Activated naive CD4-positive, alpha-beta T cell treated with anti-CD3 and anti-CD28 coated beads, Interleukin-2, amount 10 ng/mL, durations not matched to agents 7 days and 5 days (primary cell): ENCODE measurements around the gene MED13L.
A peak's percentile ranks its signal among the peaks of the same experiment; 100 is the strongest.

ENCODE experiments used
- CTCF ChIA-PET: fragments of 350-600 bp; sonication (Branson Sonifier 250); formaldehyde crosslinking; loops from one replicate; lab custom pipeline; 2021; ENCODE audit warnings: antibody characterized with exemption; lab: Charles Lee
- DNase-seq: peaks from one replicate; pipeline ENCODE4 v3.0.0-alpha.2; 2020
- H3K27ac Mint-ChIP-seq: one replicate; pipeline ENCODE4 v1.8.0; 2021; ENCODE audit warnings: mild to moderate bottlenecking, moderate library complexity, mixed read lengths
- H3K27me3 Mint-ChIP-seq: one replicate; pipeline ENCODE4 v1.8.0; 2021; ENCODE audit warnings: mild to moderate bottlenecking, mixed read lengths
- H3K36me3 Mint-ChIP-seq: one replicate; pipeline ENCODE4 v1.8.0; 2021; ENCODE audit warnings: mixed read lengths
- H3K4me1 Mint-ChIP-seq: one replicate; pipeline ENCODE4 v1.8.0; 2021; ENCODE audit warnings: mixed read lengths
- H3K4me3 Mint-ChIP-seq: one replicate; pipeline ENCODE4 v1.8.0; 2021; ENCODE audit warnings: mild to moderate bottlenecking, moderate library complexity, mixed read lengths
- H3K9me3 Mint-ChIP-seq: one replicate; pipeline ENCODE4 v1.8.0; 2021; ENCODE audit warnings: mixed read lengths

MED13L gene

GRCh38 chr12:116177017-116177416 lies 100.5 kb downstream of the MED13L start:
- Mint-ChIP-seq H3K27me3 (no peaks in the 10 kb centered on the region), H3K27ac (no peak overlapping the region), H3K4me1 (peaks cover 37% of the 10 kb centered on the region), H3K4me3 (no peak overlapping the region), H3K36me3 (peaks cover 3% of the 10 kb centered on the region), H3K9me3 (no peaks in the 10 kb centered on the region)
- CTCF ChIA-PET, result no interaction called here
- no peak for DNase-seq

GRCh38 chr12:116174904-116175303 lies 102.6 kb downstream of the MED13L start:
- no peak overlapping the region for H3K27ac Mint-ChIP-seq
- H3K36me3 Mint-ChIP-seq, result peaks cover 8% of the 10 kb centered on the region
- peaks cover 48% of the 10 kb centered on the region for H3K4me1 Mint-ChIP-seq
- no peaks in the 10 kb centered on the region for H3K9me3 Mint-ChIP-seq
- CTCF ChIA-PET, result interaction anchor here (1.2 kb wide), 1 partner anchor 9 kb away, joined by 3 read pairs; no protein-coding TSS in a partner anchor
- no peak overlapping the region for H3K4me3 Mint-ChIP-seq
- H3K27me3 Mint-ChIP-seq, result no peaks in the 10 kb centered on the region
- DNase-seq, result no peak

GRCh38 chr12:116174006-116174405 lies 103.5 kb downstream of the MED13L start:
- H3K9me3 Mint-ChIP-seq, result no peaks in the 10 kb centered on the region
- no peak overlapping the region for H3K27ac Mint-ChIP-seq
- H3K27me3 Mint-ChIP-seq, result no peaks in the 10 kb centered on the region
- no peak for DNase-seq
- CTCF ChIA-PET, result interaction anchor here (1.2 kb wide), 1 partner anchor 10 kb away, joined by 3 read pairs; no protein-coding TSS in a partner anchor
- H3K4me1 Mint-ChIP-seq, result peaks cover 50% of the 10 kb centered on the region
- peaks cover 8% of the 10 kb centered on the region for H3K36me3 Mint-ChIP-seq
- H3K4me3 Mint-ChIP-seq, result no peak overlapping the region

- Mint-ChIP-seq H3K9me3 (no peaks in the 10 kb centered on the region), H3K36me3 (peaks cover 11% of the 10 kb centered on the region), H3K4me3 (peak overlapping the region; percentile 66), H3K4me1 (peaks cover 51% of the 10 kb centered on the region), H3K27ac (peak overlapping the region; percentile 91), H3K27me3 (no peaks in the 10 kb centered on the region)
- peak; percentile 45 for DNase-seq
- CTCF ChIA-PET, result interaction anchor here (1.2 to 1.5 kb wide), 3 partner anchors 23 to 30 kb away, joined by 3 to 5 read pairs (median 5); no protein-coding TSS in a partner anchor
These were observed 105.2 kb downstream of the MED13L start for GRCh38 chr12:116172224-116172849.

DNA sequence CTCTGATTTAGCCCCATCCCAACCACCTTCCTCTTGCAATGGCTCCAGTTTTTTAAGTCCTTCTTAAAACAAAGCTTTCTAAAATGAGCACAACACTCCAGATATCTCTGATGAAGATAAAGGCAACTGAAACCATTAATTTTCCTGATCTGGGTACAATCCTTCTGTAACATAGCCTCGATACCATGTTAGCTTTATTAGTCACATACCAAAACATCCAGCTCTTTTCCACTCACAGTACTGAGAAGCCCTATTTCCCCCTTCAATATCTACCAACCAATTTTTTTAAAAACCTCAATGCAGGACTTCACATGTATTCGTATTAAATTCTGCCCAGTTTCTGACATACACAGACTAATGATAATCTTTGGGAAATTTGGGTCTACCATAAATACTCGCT lies 105.9 kb downstream of the MED13L start:
- H3K4me1 Mint-ChIP-seq, result peaks cover 49% of the 10 kb centered on the region
- CTCF ChIA-PET, result interaction anchor here (1.2 to 1.5 kb wide), 3 partner anchors 23 to 30 kb away, joined by 3 to 5 read pairs (median 5); no protein-coding TSS in a partner anchor
- H3K27me3 Mint-ChIP-seq, result no peaks in the 10 kb centered on the region
- no peak for DNase-seq
- peaks cover 9% of the 10 kb centered on the region for H3K36me3 Mint-ChIP-seq
- H3K27ac Mint-ChIP-seq, result peak overlapping the region; percentile 91
- peak overlapping the region; percentile 66 for H3K4me3 Mint-ChIP-seq
- no peaks in the 10 kb centered on the region for H3K9me3 Mint-ChIP-seq

DNA sequence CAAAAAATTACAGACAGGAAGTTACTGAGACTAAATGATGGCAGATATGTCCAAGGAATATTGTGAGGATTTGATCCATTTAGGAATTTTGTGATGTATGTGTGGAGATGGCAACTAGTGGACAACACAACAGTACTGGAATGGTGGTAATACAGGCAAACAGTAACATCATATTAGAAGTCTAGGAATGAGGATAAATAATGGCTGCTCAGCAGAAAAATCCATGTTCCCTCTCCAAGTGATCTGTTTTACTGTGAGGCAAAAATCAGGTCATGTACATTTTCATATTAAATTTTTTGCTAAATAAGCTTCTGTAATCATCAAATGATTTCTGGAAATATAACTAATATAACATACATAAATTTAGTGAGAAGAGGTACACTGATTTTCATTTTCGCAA lies 108.4 kb downstream of the MED13L start:
- no peak overlapping the region for H3K4me3 Mint-ChIP-seq
- no peak overlapping the region for H3K27ac Mint-ChIP-seq
- CTCF ChIA-PET, result interaction anchor here (1.6 kb wide), 1 partner anchor 28 kb away, joined by 5 read pairs; no protein-coding TSS in a partner anchor
- no peak for DNase-seq
- H3K9me3 Mint-ChIP-seq, result no peaks in the 10 kb centered on the region
- H3K27me3 Mint-ChIP-seq, result no peaks in the 10 kb centered on the region
- H3K4me1 Mint-ChIP-seq, result peaks cover 49% of the 10 kb centered on the region
- H3K36me3 Mint-ChIP-seq, result peaks cover 8% of the 10 kb centered on the region

DNA sequence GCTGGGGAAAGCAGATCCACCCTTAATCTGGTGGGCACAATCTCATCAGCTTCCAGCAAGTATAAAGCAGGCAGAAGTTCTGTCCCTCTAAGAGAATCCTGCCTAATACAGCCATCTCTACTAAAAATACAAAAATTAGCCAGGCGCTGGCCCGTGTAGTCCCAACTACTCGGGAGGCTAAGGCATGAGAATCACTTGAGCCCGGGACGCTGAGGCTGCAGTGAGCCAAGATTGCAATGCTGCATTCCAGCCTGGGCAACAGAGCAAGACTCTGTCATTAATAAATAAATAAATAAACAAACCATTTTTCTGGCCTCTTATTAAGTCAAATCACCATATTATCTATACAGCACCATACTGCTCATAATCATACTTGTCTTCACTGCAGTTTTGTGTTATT lies 111.2 kb downstream of the MED13L start:
- Mint-ChIP-seq H3K4me3 (no peak overlapping the region), H3K27ac (no peak overlapping the region), H3K27me3 (no peaks in the 10 kb centered on the region), H3K36me3 (peaks cover 5% of the 10 kb centered on the region), H3K9me3 (no peaks in the 10 kb centered on the region), H3K4me1 (peaks cover 24% of the 10 kb centered on the region)
- DNase-seq, result no peak
- CTCF ChIA-PET, result no interaction called here

DNA sequence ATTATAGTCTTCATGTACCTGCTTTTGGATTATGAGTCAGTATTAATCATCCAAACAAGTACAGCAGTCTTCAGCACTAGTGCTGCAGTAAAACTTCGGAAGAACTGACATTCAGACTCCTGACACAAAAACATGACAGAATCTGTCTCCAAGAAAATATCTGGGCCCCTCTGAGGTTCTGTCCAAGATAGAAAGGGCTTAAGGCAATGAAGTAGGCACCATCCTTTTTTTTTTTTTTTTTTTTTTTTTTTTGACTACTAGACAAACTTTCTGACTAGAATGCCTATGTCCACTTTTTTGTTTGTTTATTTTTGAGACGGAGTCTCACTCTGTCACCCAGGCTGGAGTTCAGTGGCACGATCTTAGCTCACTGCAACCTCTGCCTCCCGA lies 112.5 kb downstream of the MED13L start:
- H3K4me1 Mint-ChIP-seq, result peaks cover 20% of the 10 kb centered on the region
- CTCF ChIA-PET, result interaction anchor here (1.6 kb wide), 1 partner anchor 17 kb away, joined by 6 read pairs; no protein-coding TSS in a partner anchor

GRCh38 chr12:116164250-116165035 lies 113.0 kb downstream of the MED13L start:
- Mint-ChIP-seq H3K27me3 (no peaks in the 10 kb centered on the region), H3K27ac (no peak overlapping the region), H3K9me3 (no peaks in the 10 kb centered on the region), H3K36me3 (peaks cover 3% of the 10 kb centered on the region), H3K4me3 (no peak overlapping the region), H3K4me1 (peaks cover 18% of the 10 kb centered on the region)
- CTCF ChIA-PET, result interaction anchor here (1.6 kb wide), 1 partner anchor 16 kb away, joined by 6 read pairs; no protein-coding TSS in a partner anchor
- no peak for DNase-seq

More for the DNA sequence above, 112.5 kb downstream of the MED13L start:
- Mint-ChIP-seq H3K4me3 (no peak overlapping the region), H3K27ac (no peak overlapping the region), H3K27me3 (no peaks in the 10 kb centered on the region), H3K36me3 (peaks cover 3% of the 10 kb centered on the region), H3K9me3 (no peaks in the 10 kb centered on the region)
- DNase-seq, result no peak

GRCh38 chr12:116162071-116162470 lies 115.4 kb downstream of the MED13L start:
- Mint-ChIP-seq H3K9me3 (no peaks in the 10 kb centered on the region), H3K4me3 (no peak overlapping the region), H3K27me3 (no peaks in the 10 kb centered on the region), H3K36me3 (no peaks in the 10 kb centered on the region), H3K27ac (no peak overlapping the region), H3K4me1 (peaks cover 20% of the 10 kb centered on the region)
- no peak for DNase-seq
- CTCF ChIA-PET, result no interaction called here

DNA sequence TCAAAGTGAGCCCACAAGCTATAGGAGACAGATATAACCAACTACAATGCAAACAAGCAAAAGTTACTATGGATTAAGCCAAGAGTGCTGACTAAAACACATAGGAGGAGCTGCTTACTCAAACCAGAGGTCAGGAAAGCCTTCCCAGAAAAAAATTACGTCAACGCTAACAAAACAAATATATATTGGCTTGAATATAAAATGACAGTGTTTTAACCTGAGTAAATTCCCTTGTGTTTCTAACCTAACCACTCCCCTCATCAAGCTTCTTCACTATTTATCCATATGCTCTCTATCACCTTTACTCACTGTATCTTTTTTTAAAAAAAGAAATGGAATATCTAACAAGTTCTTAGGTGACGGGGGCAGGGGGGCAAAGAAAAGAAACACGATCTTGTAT lies 115.9 kb downstream of the MED13L start:
- Mint-ChIP-seq H3K27me3 (no peaks in the 10 kb centered on the region), H3K9me3 (no peaks in the 10 kb centered on the region), H3K27ac (no peak overlapping the region), H3K36me3 (no peaks in the 10 kb centered on the region), H3K4me3 (no peak overlapping the region), H3K4me1 (peaks cover 20% of the 10 kb centered on the region)
- CTCF ChIA-PET, result interaction anchor here (0.8 kb wide), 1 partner anchor 33 kb away, joined by 3 read pairs; no protein-coding TSS in a partner anchor
- no peak for DNase-seq

DNA sequence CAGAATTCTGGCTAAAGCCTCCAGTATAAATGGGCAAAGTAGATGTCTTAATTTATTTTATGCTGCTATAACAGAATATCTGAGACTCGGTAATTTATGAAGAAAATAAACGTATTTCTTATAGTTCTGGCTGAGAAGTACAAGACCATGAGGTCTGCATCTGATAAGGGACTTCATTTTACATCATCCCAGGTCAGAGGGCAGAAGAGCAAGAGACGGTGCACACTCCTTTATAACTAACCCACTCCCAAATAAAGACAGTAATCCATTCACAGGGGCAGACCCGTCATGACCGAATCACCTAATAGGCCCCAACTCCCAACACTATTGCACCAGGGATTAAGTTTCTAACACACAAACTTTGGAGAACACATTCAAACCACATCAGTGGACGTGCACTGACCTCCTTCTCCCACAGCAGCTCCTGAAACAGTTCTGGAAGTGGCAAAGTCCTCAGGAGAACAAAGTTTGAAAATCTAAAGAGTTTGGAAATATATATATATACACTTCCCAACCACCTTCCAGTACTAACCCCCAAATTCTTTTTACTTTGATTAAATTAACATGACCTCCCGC lies 116.5 kb downstream of the MED13L start:
- no peak overlapping the region for H3K4me3 Mint-ChIP-seq
- no peaks in the 10 kb centered on the region for H3K36me3 Mint-ChIP-seq
- no peaks in the 10 kb centered on the region for H3K9me3 Mint-ChIP-seq
- DNase-seq, result no peak
- H3K27ac Mint-ChIP-seq, result no peak overlapping the region
- H3K4me1 Mint-ChIP-seq, result peaks cover 20% of the 10 kb centered on the region
- no peaks in the 10 kb centered on the region for H3K27me3 Mint-ChIP-seq
- CTCF ChIA-PET, result interaction anchor here (0.8 kb wide), 1 partner anchor 34 kb away, joined by 3 read pairs; no protein-coding TSS in a partner anchor

DNA sequence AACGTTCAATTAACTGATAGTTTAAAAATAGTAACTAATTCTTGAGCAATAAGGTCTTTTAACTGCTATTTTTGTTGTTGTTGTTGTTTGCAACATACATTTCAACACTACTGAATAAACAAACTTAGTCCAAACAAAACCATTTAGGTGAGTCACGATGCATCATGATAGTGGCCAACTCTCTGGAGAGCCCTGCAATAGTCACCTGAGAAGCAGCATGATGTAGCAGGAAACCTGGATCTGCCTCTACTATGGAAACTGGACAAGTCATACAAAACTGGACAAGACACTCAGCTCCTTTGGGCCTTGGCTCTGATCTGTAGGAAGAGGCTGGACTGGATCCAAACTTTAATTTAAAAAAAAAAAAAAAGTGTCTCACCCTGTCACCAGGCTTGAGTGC lies 117.3 kb downstream of the MED13L start:
- no peaks in the 10 kb centered on the region for H3K9me3 Mint-ChIP-seq
- H3K27me3 Mint-ChIP-seq, result no peaks in the 10 kb centered on the region
- CTCF ChIA-PET, result no interaction called here
- no peak overlapping the region for H3K4me3 Mint-ChIP-seq
- no peaks in the 10 kb centered on the region for H3K36me3 Mint-ChIP-seq
- H3K4me1 Mint-ChIP-seq, result peaks cover 14% of the 10 kb centered on the region
- no peak for DNase-seq
- no peak overlapping the region for H3K27ac Mint-ChIP-seq

- Mint-ChIP-seq H3K9me3 (no peaks in the 10 kb centered on the region), H3K36me3 (no peaks in the 10 kb centered on the region), H3K27me3 (no peaks in the 10 kb centered on the region), H3K4me3 (no peak overlapping the region), H3K27ac (no peak overlapping the region), H3K4me1 (peaks cover 11% of the 10 kb centered on the region)
- CTCF ChIA-PET, result no interaction called here
- no peak for DNase-seq
These were observed 117.8 kb downstream of the MED13L start for GRCh38 chr12:116159593-116160200.
